GM23338 (cell line): ENCODE data around the gene IDE. TPM values are rescaled to one million over a fixed set of nuclear protein-coding genes. Genes with fewer than 3 reads are reported as not detected.
"Not testable (repeated sequence)": the region's sequence is repeated elsewhere in the genome, so short reads cannot be mapped to it uniquely, and the experiment has no call there.

Source experiments
- ATAC-seq: fragments of 200-7000 bp; cut with Tn5 transposase; 3 replicates; pipeline ENCODE4 v1.9.1; 2020
- DNase-seq: peaks from one replicate; pipeline ENCODE4 v3.0.0-alpha.2; 2015; ENCODE audit warnings: low spot score
- H2AFZ ChIP-seq: fragments of 200-600 bp; sonication (generic); 2 replicates; pipeline ENCODE4 v1.8.0; 2016; ENCODE audit warnings: antibody characterized with exemption, mild to moderate bottlenecking, moderate library complexity
- H3F3A ChIP-seq: fragments of 200-600 bp; sonication (generic); replicated peaks from 2 replicates; pipeline ENCODE4 v1.8.0; 2017; ENCODE audit warnings: antibody characterized with exemption, mixed run types, low read depth
- H3K27ac ChIP-seq: fragments of 200-600 bp; sonication (generic); 2 replicates; pipeline ENCODE4 v1.6.1; 2016; ENCODE audit warnings: low read depth
- H3K27me3 ChIP-seq: fragments of 200-600 bp; sonication (generic); 2 replicates; pipeline ENCODE4 v1.8.0; 2016; ENCODE audit warnings: mild to moderate bottlenecking, mixed run types, moderate library complexity; ENCODE audit not compliant: insufficient read depth
- H3K36me3 ChIP-seq: fragments of 200-600 bp; sonication (generic); 2 replicates; pipeline ENCODE4 v1.8.0; 2016; ENCODE audit warnings: mild to moderate bottlenecking; ENCODE audit not compliant: insufficient read depth
- H3K4me1 ChIP-seq: fragments of 200-600 bp; sonication (generic); 2 replicates; pipeline ENCODE4 v1.8.0; 2016; ENCODE audit warnings: mild to moderate bottlenecking, moderate library complexity; ENCODE audit not compliant: insufficient read depth
- H3K4me2 ChIP-seq: fragments of 200-600 bp; sonication (generic); 2 replicates; pipeline ENCODE4 v1.7.1; 2017; ENCODE audit warnings: mixed run types
- H3K4me3 ChIP-seq: fragments of 200-600 bp; sonication (generic); 2 replicates; pipeline ENCODE4 v1.6.1; 2016; ENCODE audit warnings: mixed run types
- H3K79me2 ChIP-seq: fragments of 200-600 bp; sonication (generic); replicated peaks from 2 replicates; pipeline ENCODE4 v1.8.0; 2017; ENCODE audit warnings: mild to moderate bottlenecking; ENCODE audit not compliant: insufficient read depth
- H3K9me2 ChIP-seq: fragments of 200-600 bp; sonication (generic); 2 replicates; pipeline ENCODE4 v1.8.0; 2017; ENCODE audit not compliant: insufficient read depth
- H4K20me1 ChIP-seq: fragments of 200-600 bp; sonication (generic); replicated peaks from 2 replicates; pipeline ENCODE4 v1.8.0; 2017; ENCODE audit warnings: mild to moderate bottlenecking; ENCODE audit not compliant: insufficient read depth
- H3K27ac Mint-ChIP-seq: 2 replicates; pipeline ENCODE4 v1.8.0; 2020; ENCODE audit warnings: inconsistent platforms, mild to moderate bottlenecking, moderate library complexity, mixed read lengths
- H3K27me3 Mint-ChIP-seq: 3 replicates; pipeline ENCODE4 v1.8.0; 2022; ENCODE audit warnings: low read depth, mild to moderate bottlenecking, moderate library complexity, mixed read lengths, inconsistent platforms; ENCODE audit not compliant: insufficient read depth, poor library complexity
- H3K36me3 Mint-ChIP-seq: 3 replicates; pipeline ENCODE4 v1.8.0; 2021; ENCODE audit warnings: low read depth, mild to moderate bottlenecking, inconsistent platforms, moderate library complexity, mixed read lengths
- H3K4me1 Mint-ChIP-seq: 3 replicates; pipeline ENCODE4 v1.8.0; 2020; ENCODE audit warnings: mild to moderate bottlenecking, inconsistent platforms, mixed read lengths
- H3K4me3 Mint-ChIP-seq: 3 replicates; pipeline ENCODE4 v1.8.0; 2021; ENCODE audit warnings: moderate library complexity, mild to moderate bottlenecking, inconsistent platforms, mixed read lengths
- H3K9me3 Mint-ChIP-seq: 3 replicates; pipeline ENCODE4 v1.8.0; 2020; ENCODE audit warnings: moderate library complexity, mild to moderate bottlenecking, inconsistent platforms, mixed read lengths
- CREB1 ChIP-seq: fragments of 250-450 bp; sonication (Bioruptor Pico); IDR thresholded peaks from 2 replicates; pipeline ENCODE4 v1.5.0; 2020; ENCODE audit warnings: low read depth, mild to moderate bottlenecking, moderate library complexity
- EZH2 ChIP-seq: fragments of 200-600 bp; sonication (generic); IDR thresholded peaks from one replicate; pipeline ENCODE4 v1.8.0; 2017; ENCODE audit warnings: antibody characterized with exemption, mild to moderate bottlenecking, low read depth; ENCODE audit not compliant: unreplicated experiment
- EZH2phosphoT487 ChIP-seq: fragments of 200-600 bp; sonication (generic); IDR thresholded peaks from one replicate; pipeline ENCODE4 v1.8.1; 2018; ENCODE audit warnings: antibody characterized with exemption; ENCODE audit not compliant: unreplicated experiment
- JUNB ChIP-seq: IDR thresholded peaks from one replicate; pipeline ENCODE4 v1.6.1; 2016; ENCODE audit warnings: antibody characterized with exemption; ENCODE audit not compliant: unreplicated experiment
- NANOG ChIP-seq: IDR thresholded peaks from 2 replicates; pipeline ENCODE4 v1.6.1; 2016; ENCODE audit warnings: antibody characterized with exemption, borderline replicate concordance
- POLR2AphosphoS5 ChIP-seq: IDR thresholded peaks from 2 replicates; pipeline ENCODE4 v1.6.1; 2016; ENCODE audit warnings: antibody characterized with exemption, low read depth
- REST ChIP-seq: IDR thresholded peaks from one replicate; pipeline ENCODE4 v1.6.1; 2018; ENCODE audit warnings: antibody characterized with exemption; ENCODE audit not compliant: unreplicated experiment
- STAT1 ChIP-seq: IDR thresholded peaks from one replicate; pipeline ENCODE4 v1.6.1; 2016; ENCODE audit warnings: antibody characterized with exemption; ENCODE audit not compliant: unreplicated experiment
- ZNF114 ChIP-seq: fragments of 250-450 bp; sonication (Bioruptor Pico); IDR thresholded peaks from 2 replicates; pipeline ENCODE4 v1.5.0; 2020; ENCODE audit warnings: mild to moderate bottlenecking, moderate library complexity
- ZNF331 ChIP-seq: fragments of 250-450 bp; sonication (Bioruptor Pico); IDR thresholded peaks from 2 replicates; pipeline ENCODE4 v1.5.0; 2020; ENCODE audit warnings: low read depth, mild to moderate bottlenecking, moderate library complexity
- polyA plus RNA-seq: library from polyadenylated mRNA; unstranded; fragments of >200 nt; fragmentation: Nextera tagmentation; extraction: Ambion mirVana; gene quantifications from 2 replicates; pipeline ENCODE4 v1.2.1, GENCODE V29; 2016
- total RNA-seq: library from RNA; depleted of rRNA; stranded (reverse); fragments of >200 nt; shearing (Covaris generic); gene quantifications from 2 replicates; pipeline ENCODE4 v1.2.3, GENCODE V29; 2014; rRNA removed
- TF ChIP-seq, protein P1 (sequence below), 2 experiments: fragments of 200-600 bp in 1 of 2; sonication (generic) in 1 of 2; conservative IDR thresholded peaks; 2 replicates each; pipeline versions ENCODE4 v1.5.1 to v1.6.1; 2016 to 2017; ENCODE audit warnings: antibody characterized with exemption in 2 of 2, low read depth in 2 of 2, mild to moderate bottlenecking in 2 of 2, moderate library complexity in 1 of 2

The IDE gene
- total and polyA plus RNA-seq, 2 experiments from 2014 or later: 12.9 to 36.3 TPM

GRCh38 chr10:92404612-92405418, 169.1 kb downstream of the IDE start:
- DNase-seq (no peak), ATAC-seq (peak; percentile 48)
- no peaks in the 10 kb centered on the region for H3K36me3 ChIP-seq
- H4K20me1 ChIP-seq: no peaks in the 10 kb centered on the region
- no peak overlapping the region for H3K27ac ChIP-seq
- TF ChIP-seq STAT1 (no peak), ZNF114 (no peak), JUNB (no peak), ZNF331 (no peak), EZH2phosphoT487 (no peak), NANOG (no peak), EZH2 (no peak), CREB1 (CRISPR knock-in tag) (no peak), REST (no peak), POLR2AphosphoS5 (no peak)
- TF ChIP-seq, protein P1, sequence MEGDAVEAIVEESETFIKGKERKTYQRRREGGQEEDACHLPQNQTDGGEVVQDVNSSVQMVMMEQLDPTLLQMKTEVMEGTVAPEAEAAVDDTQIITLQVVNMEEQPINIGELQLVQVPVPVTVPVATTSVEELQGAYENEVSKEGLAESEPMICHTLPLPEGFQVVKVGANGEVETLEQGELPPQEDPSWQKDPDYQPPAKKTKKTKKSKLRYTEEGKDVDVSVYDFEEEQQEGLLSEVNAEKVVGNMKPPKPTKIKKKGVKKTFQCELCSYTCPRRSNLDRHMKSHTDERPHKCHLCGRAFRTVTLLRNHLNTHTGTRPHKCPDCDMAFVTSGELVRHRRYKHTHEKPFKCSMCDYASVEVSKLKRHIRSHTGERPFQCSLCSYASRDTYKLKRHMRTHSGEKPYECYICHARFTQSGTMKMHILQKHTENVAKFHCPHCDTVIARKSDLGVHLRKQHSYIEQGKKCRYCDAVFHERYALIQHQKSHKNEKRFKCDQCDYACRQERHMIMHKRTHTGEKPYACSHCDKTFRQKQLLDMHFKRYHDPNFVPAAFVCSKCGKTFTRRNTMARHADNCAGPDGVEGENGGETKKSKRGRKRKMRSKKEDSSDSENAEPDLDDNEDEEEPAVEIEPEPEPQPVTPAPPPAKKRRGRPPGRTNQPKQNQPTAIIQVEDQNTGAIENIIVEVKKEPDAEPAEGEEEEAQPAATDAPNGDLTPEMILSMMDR (conservative IDR thresholded peaks at IDR 0.05; ENCODE audit: low read depth in 2 of 2): no peak
- no peaks in the 10 kb centered on the region for H3F3A ChIP-seq
- Mint-ChIP-seq H3K27ac (no peak overlapping the region), H3K27me3 (peaks cover 2% of the 10 kb centered on the region), H3K9me3 (no peaks in the 10 kb centered on the region), H3K4me3 (no peak overlapping the region; the same call in 2 of the 3 replicates), H3K4me1 (peaks cover 20% of the 10 kb centered on the region), H3K36me3 (no peaks in the 10 kb centered on the region)
- H3K9me2 ChIP-seq: no peaks in the 10 kb centered on the region
- no peaks in the 10 kb centered on the region for H3K27me3 ChIP-seq
- peaks cover 9% of the 10 kb centered on the region; the same call in 1 of the 2 replicates for H3K4me1 ChIP-seq
- no peak overlapping the region for H3K4me2 ChIP-seq
- H3K4me3 ChIP-seq: no peak overlapping the region
- H3K79me2 ChIP-seq: no peaks in the 10 kb centered on the region
- H2AFZ ChIP-seq: peak overlapping the region; percentile 99

GRCh38 chr10:92402234-92402633, 171.7 kb downstream of the IDE start:
- H3K4me3 ChIP-seq, H3K27me3 Mint-ChIP-seq, H3K36me3 ChIP-seq, ATAC-seq, H3K4me3 Mint-ChIP-seq, H3K27ac ChIP-seq, DNase-seq, H3K36me3 Mint-ChIP-seq, H3K4me1 ChIP-seq, H4K20me1 ChIP-seq, H3K27ac Mint-ChIP-seq, H3K4me2 ChIP-seq, H3K9me2 ChIP-seq, H3K9me3 Mint-ChIP-seq, H3K79me2 ChIP-seq, H3F3A ChIP-seq, H3K27me3 ChIP-seq: not testable (repeated sequence)
- H3K4me1 Mint-ChIP-seq: peaks cover 17% of the 10 kb centered on the region
- H2AFZ ChIP-seq: peak overlapping the region; percentile 56; the same call in 1 of the 2 replicates

Other genes with a start within 250 kb of the IDE start
- 50.3 and 56.7 TPM in 2 replicates for gene KIF11, start 19.0 kb upstream of the IDE start, total RNA-seq
- 22.1 and 26.1 TPM in 2 replicates for gene KIF11, start 19.0 kb upstream of the IDE start, polyA plus RNA-seq
- 0.39 and 0.59 TPM in 2 replicates for gene HHEX, start 115.9 kb upstream of the IDE start, total RNA-seq
- 0.99 and 2.0 TPM in 2 replicates for gene HHEX, start 115.9 kb upstream of the IDE start, polyA plus RNA-seq